Smooth muscle cell (in vitro differentiated cells): ENCODE measurements around the gene SP1. TPM values are rescaled to one million over a fixed set of nuclear protein-coding genes. Genes with fewer than 3 reads are reported as not detected.
"Not testable (repeated sequence)": the region's sequence is repeated elsewhere in the genome, so short reads cannot be mapped to it uniquely, and the experiment has no call there.

Experiments
- DNase-seq: peaks from one replicate; lab custom pipeline; 2025; ENCODE audit not compliant: unreplicated experiment; lab: John Stamatoyannopoulos, UW
- H2AFZ ChIP-seq: fragments of 200-600 bp; sonication (generic); 2 replicates; pipeline ENCODE4 v1.6.0; 2016; ENCODE audit warnings: antibody characterized with exemption, low read depth, mild to moderate bottlenecking
- H3F3A ChIP-seq: fragments of 200-600 bp; sonication (generic); 2 replicates; pipeline ENCODE4 v1.6.0; 2017; ENCODE audit warnings: antibody characterized with exemption, low read depth
- H3K27ac ChIP-seq: fragments of 200-600 bp; sonication (generic); 2 replicates; pipeline ENCODE4 v1.5.1; 2016; ENCODE audit warnings: low read depth, mild to moderate bottlenecking
- H3K27me3 ChIP-seq: fragments of 200-600 bp; sonication (generic); 2 replicates; pipeline ENCODE4 v1.6.1; 2016; ENCODE audit warnings: low read depth, mild to moderate bottlenecking
- H3K36me3 ChIP-seq: fragments of 200-600 bp; sonication (generic); 2 replicates; pipeline ENCODE4 v1.5.1; 2016; ENCODE audit warnings: low read depth
- H3K4me1 ChIP-seq: fragments of 200-600 bp; sonication (generic); 2 replicates; pipeline ENCODE4 v1.5.1; 2016; ENCODE audit warnings: low read depth
- H3K4me2 ChIP-seq: fragments of 200-600 bp; sonication (generic); 2 replicates; pipeline ENCODE4 v1.6.0; 2016; ENCODE audit warnings: mild to moderate bottlenecking
- H3K4me3 ChIP-seq: fragments of 200-600 bp; sonication (generic); 2 replicates; pipeline ENCODE4 v1.5.1; 2016; ENCODE audit warnings: mild to moderate bottlenecking
- H3K79me2 ChIP-seq: fragments of 200-600 bp; sonication (generic); 2 replicates; pipeline ENCODE4 v1.6.0; 2016; ENCODE audit warnings: low read depth, mild to moderate bottlenecking
- H3K9ac ChIP-seq: fragments of 200-600 bp; sonication (generic); 2 replicates; pipeline ENCODE4 v1.6.0; 2016; ENCODE audit warnings: low read depth
- H3K9me3 ChIP-seq: fragments of 200-600 bp; sonication (generic); replicated peaks from 2 replicates; pipeline ENCODE4 v1.5.1; 2016; ENCODE audit warnings: low read depth
- H4K20me1 ChIP-seq: fragments of 200-600 bp; sonication (generic); 2 replicates; pipeline ENCODE4 v1.6.0; 2016; ENCODE audit warnings: low read depth
- CTCF ChIP-seq: fragments of 200-600 bp; sonication (generic); IDR thresholded peaks from 2 replicates; pipeline ENCODE4 v1.5.1; 2017; ENCODE audit warnings: borderline replicate concordance, mild to moderate bottlenecking, antibody characterized with exemption; ENCODE audit not compliant: insufficient read depth, poor library complexity, severe bottlenecking
- WGBS: methylation state at CpG from one replicate; pipeline ENCODE4 v1.1.7; 2016; ENCODE audit warnings: low lambda C conversion rate; 5-methylcytosine and 5-hydroxymethylcytosine counted together
- polyA plus RNA-seq: library from polyadenylated mRNA; unstranded; fragments of >200 nt; fragmentation: Nextera tagmentation; extraction: Ambion mirVana; gene quantifications from 2 replicates; pipeline ENCODE4 v1.2.1, GENCODE V29; 2016
- total RNA-seq: library from RNA; depleted of rRNA; stranded (reverse); fragments of >200 nt; gene quantifications from 2 replicates; pipeline ENCODE4 v1.2.3, GENCODE V29; 2014

SP1 gene
- total and polyA plus RNA-seq, 2 experiments from 2014 or later = 10.1 to 51.5 TPM

DNA sequence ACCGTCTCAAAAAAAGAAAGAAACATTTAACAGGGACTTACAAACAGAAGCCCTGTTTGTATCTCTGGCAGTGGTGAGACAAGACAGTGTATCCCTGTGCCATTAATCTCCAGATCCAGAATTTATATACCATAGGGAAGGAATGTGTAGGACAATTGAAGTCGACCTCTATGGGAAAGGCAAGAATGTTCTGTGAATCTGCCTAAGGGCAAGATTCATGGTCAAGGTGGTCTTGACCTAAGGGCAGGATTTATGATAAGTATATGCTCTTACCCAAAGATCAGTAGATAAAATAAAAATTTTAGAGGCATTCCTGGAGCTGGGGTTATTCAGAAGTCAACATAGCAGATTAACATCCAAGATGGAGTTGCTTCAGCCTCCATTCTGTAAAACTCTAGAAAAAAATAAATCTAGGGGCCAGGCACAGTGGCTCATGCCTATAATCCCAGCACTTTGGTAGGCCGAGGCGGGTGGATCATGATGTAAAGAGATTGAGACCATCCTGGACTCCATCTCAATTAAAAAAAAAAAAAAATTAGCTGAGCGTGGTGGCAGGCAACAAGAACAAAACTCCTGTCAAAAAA is 21.0 kb upstream of the SP1 start:
- Histone ChIP-seq H3K4me2 (no peak overlapping the region), H3K27me3 (no peaks in the 10 kb centered on the region), H4K20me1 (no peaks in the 10 kb centered on the region), H3K9ac (no peak overlapping the region), H3K79me2 (no peaks in the 10 kb centered on the region), H3F3A (no peaks in the 10 kb centered on the region), H3K36me3 (no peaks in the 10 kb centered on the region), H3K4me1 (no peaks in the 10 kb centered on the region), H3K4me3 (no peak overlapping the region), H2AFZ (no peak overlapping the region), H3K9me3 (no peaks in the 10 kb centered on the region), H3K27ac (no peak overlapping the region)
- no peak for DNase-seq
- WGBS = 88% methylated on average over 5 of the region's 5 CpGs
- no peak for TF ChIP-seq CTCF

DNA sequence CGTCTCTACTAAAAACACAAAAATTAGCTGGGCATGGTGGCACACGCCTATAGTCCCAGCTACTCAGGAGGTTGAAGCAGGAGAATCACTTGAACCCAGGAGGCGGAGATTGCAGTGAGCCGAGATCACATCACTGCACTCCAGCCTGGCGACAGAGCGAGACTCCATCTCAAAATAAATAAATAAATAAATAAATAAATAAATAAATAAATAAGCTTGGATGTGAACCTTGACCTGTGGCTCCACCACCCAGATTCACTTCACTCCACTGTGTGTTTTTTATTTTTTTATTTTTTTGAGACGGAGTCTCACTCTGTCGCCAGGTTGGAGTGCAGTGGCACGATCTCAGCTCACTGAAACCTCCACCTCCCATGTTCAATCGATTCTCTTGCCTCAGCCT is 18.3 kb upstream of the SP1 start:
- H3K27me3 ChIP-seq, H3F3A ChIP-seq, H3K27ac ChIP-seq, H3K9me3 ChIP-seq, H3K36me3 ChIP-seq, H3K4me3 ChIP-seq, H3K9ac ChIP-seq, H2AFZ ChIP-seq, H3K4me1 ChIP-seq, DNase-seq, H4K20me1 ChIP-seq, H3K79me2 ChIP-seq, H3K4me2 ChIP-seq: not testable (repeated sequence)
- 93% methylated on average over 10 of the region's 10 CpGs for WGBS

GRCh38 chr12:53365245-53365904 is 14.6 kb upstream of the SP1 start:
- Histone ChIP-seq H3K4me2 (peak overlapping the region; percentile 4), H3K4me1 (peaks cover 2% of the 10 kb centered on the region), H3K9ac (no peak overlapping the region), H3K27ac (peak overlapping the region; percentile 19), H3K36me3 (no peaks in the 10 kb centered on the region), H3K9me3 (no peaks in the 10 kb centered on the region), H3F3A (peaks cover 9% of the 10 kb centered on the region), H2AFZ (no peak overlapping the region), H3K79me2 (no peaks in the 10 kb centered on the region), H4K20me1 (no peaks in the 10 kb centered on the region), H3K4me3 (no peak overlapping the region), H3K27me3 (no peaks in the 10 kb centered on the region)
- TF ChIP-seq CTCF = no peak
- 81% methylated on average over 4 of the region's 4 CpGs for WGBS
- DNase-seq = no peak

DNA sequence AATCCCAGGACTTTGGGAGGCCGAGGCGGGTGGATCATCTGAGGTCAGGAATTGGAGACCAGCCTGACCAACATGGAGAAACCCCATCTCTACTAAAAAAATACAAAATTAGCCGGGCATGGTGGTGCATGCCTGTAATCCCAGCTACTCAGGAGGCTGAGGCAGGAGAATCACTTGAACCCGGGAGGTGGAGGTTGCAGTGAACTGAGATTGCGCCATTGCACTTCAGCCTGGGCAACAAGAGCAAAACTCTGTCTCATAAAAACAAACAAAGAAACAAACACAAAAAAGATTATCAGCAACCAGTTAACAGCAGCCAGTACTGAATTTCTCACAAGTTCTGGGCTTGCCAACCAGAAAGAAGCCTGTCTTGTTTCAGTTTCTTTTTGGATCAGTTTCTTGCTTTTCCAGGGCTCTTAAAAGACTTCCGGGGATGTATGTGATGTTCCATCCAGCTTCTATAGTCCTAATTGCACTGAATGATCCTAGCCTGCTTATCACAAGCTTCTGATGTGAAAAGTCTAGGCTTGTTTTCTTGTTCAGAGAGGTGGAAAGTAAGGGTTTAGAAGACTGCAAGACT is 6.3 kb upstream of the SP1 start:
- Histone ChIP-seq H2AFZ (peak overlapping the region; percentile 83), H3K27ac (peak overlapping the region; percentile 36), H3F3A (peaks cover 13% of the 10 kb centered on the region), H3K4me1 (peaks cover 19% of the 10 kb centered on the region)
- not testable (repeated sequence) for H3K27me3 ChIP-seq, H3K9ac ChIP-seq, H4K20me1 ChIP-seq, DNase-seq, H3K36me3 ChIP-seq, H3K79me2 ChIP-seq, H3K9me3 ChIP-seq, H3K4me3 ChIP-seq, H3K4me2 ChIP-seq
- WGBS = 94% methylated on average over 6 of the region's 6 CpGs

GRCh38 chr12:53374277-53374676 is 5.7 kb upstream of the SP1 start:
- not testable (repeated sequence) for H3K4me3 ChIP-seq, DNase-seq

More at GRCh38 chr12:53374277-53374676, 5.7 kb upstream of the SP1 start:
- H3K79me2 ChIP-seq, H3K9ac ChIP-seq, H3K4me2 ChIP-seq, H4K20me1 ChIP-seq, H3K27ac ChIP-seq, H3K9me3 ChIP-seq, H3K36me3 ChIP-seq, H3K27me3 ChIP-seq: not testable (repeated sequence)
- H2AFZ ChIP-seq = peak overlapping the region; percentile 83
- H3K4me1 ChIP-seq = peaks cover 24% of the 10 kb centered on the region
- 90% methylated on average over 14 of the region's 14 CpGs for WGBS
- peaks cover 13% of the 10 kb centered on the region for H3F3A ChIP-seq
